Myocyte (in vitro differentiated cells): ENCODE results near the gene PRDM1. TPM values are rescaled to one million over a fixed set of nuclear protein-coding genes. Genes with fewer than 3 reads are reported as not detected.

ENCODE experiments used
- total RNA-seq: library from RNA; depleted of rRNA; stranded (reverse); fragments of >200 nt; gene quantifications from 2 replicates; pipeline ENCODE4 v1.2.3, GENCODE V29; 2014

Gene PRDM1
- total RNA-seq, 1 donor from 2014 or later: 0.67 TPM

Other genes with a start within 250 kb of the PRDM1 start
- 34.4 and 38.5 TPM in 2 replicates for gene ATG5, start 239.4 kb downstream of the PRDM1 start, total RNA-seq